Endothelial cell (in vitro differentiated cells): ENCODE results near the gene HMGCS2. TPM values are rescaled to one million over a fixed set of nuclear protein-coding genes. Genes with fewer than 3 reads are reported as not detected.

Source experiments
- DNase-seq: peaks from one replicate; pipeline ENCODE4 v3.0.0; 2021; ENCODE audit warnings: low spot score
- H3K27ac Mint-ChIP-seq: one replicate; pipeline ENCODE4 v1.8.0; 2021; ENCODE audit warnings: mixed read lengths, inconsistent platforms; ENCODE audit not compliant: unreplicated experiment
- H3K27me3 Mint-ChIP-seq: one replicate; pipeline ENCODE4 v1.8.0; 2021; ENCODE audit warnings: mild to moderate bottlenecking, moderate library complexity, mixed read lengths, inconsistent platforms; ENCODE audit not compliant: unreplicated experiment
- H3K36me3 Mint-ChIP-seq: one replicate; pipeline ENCODE4 v1.8.0; 2021; ENCODE audit warnings: mild to moderate bottlenecking, low read depth, mixed read lengths, inconsistent platforms; ENCODE audit not compliant: unreplicated experiment
- H3K4me1 Mint-ChIP-seq: one replicate; pipeline ENCODE4 v1.8.0; 2021; ENCODE audit warnings: mild to moderate bottlenecking, mixed read lengths, inconsistent platforms; ENCODE audit not compliant: unreplicated experiment
- H3K4me3 Mint-ChIP-seq: one replicate; pipeline ENCODE4 v1.8.0; 2021; ENCODE audit warnings: mild to moderate bottlenecking, mixed read lengths, inconsistent platforms; ENCODE audit not compliant: unreplicated experiment
- H3K9me3 Mint-ChIP-seq: one replicate; pipeline ENCODE4 v1.8.0; 2021; ENCODE audit warnings: mixed read lengths, inconsistent platforms; ENCODE audit not compliant: unreplicated experiment
- CTCF ChIP-seq: fragments of 200-600 bp; sonication (generic); IDR thresholded peaks from one replicate; pipeline ENCODE4 v1.5.0; 2021; ENCODE audit warnings: antibody characterized with exemption; ENCODE audit not compliant: unreplicated experiment
- total RNA-seq: library from RNA; stranded (reverse); fragmentation: NEBNext Ultra II Directional; extraction: Animal tissue kit (Norgen Biotek cat#: 25700); gene quantifications from one replicate; pipeline ENCODE4 v1.2.1, GENCODE V29; 2021; ENCODE audit not compliant: unreplicated experiment

HMGCS2 gene
- total RNA-seq, 1 donor from 2014 or later: not detected

DNA sequence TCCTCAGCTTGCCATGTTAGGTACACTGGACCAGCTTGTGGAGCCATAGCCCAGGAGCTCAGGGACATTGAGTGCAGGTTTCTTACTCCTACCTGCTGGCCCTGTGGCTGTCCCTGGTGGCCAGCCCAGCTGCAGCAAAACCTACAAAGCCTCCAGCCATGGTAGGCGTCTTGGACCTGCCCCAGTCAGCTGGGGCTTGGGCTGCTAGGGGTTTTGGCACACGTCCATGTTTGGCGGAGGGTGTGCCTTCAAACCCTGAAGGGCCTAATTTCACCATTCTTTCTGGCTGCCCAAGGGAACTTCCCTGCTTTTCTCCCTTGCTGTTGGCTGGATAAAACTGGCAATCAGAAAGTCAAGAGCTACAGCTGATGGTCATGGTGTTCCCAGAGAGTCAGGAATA lies 25.4 kb downstream of the HMGCS2 start:
- no peak for TF ChIP-seq CTCF
- no peak overlapping the region for H3K27ac Mint-ChIP-seq
- H3K27me3 Mint-ChIP-seq: peaks cover 12% of the 10 kb centered on the region
- no peak overlapping the region for H3K4me3 Mint-ChIP-seq
- no peaks in the 10 kb centered on the region for H3K9me3 Mint-ChIP-seq
- DNase-seq: no peak
- H3K4me1 Mint-ChIP-seq: peaks cover 18% of the 10 kb centered on the region
- H3K36me3 Mint-ChIP-seq: peaks cover 13% of the 10 kb centered on the region

- Mint-ChIP-seq H3K27ac (no peak overlapping the region), H3K36me3 (peaks cover 17% of the 10 kb centered on the region), H3K9me3 (no peaks in the 10 kb centered on the region), H3K4me3 (no peak overlapping the region), H3K4me1 (peaks cover 23% of the 10 kb centered on the region), H3K27me3 (peaks cover 14% of the 10 kb centered on the region)
- no peak for DNase-seq
- no peak for TF ChIP-seq CTCF
Observed at GRCh38 chr1:119742677-119743076, 26.0 kb downstream of the HMGCS2 start.

GRCh38 chr1:119742202-119742601 lies 26.5 kb downstream of the HMGCS2 start:
- DNase-seq: no peak
- Mint-ChIP-seq H3K4me3 (no peak overlapping the region), H3K27me3 (peaks cover 14% of the 10 kb centered on the region), H3K36me3 (peaks cover 18% of the 10 kb centered on the region), H3K27ac (no peak overlapping the region), H3K4me1 (peaks cover 27% of the 10 kb centered on the region), H3K9me3 (no peaks in the 10 kb centered on the region)
- TF ChIP-seq CTCF: no peak

DNA sequence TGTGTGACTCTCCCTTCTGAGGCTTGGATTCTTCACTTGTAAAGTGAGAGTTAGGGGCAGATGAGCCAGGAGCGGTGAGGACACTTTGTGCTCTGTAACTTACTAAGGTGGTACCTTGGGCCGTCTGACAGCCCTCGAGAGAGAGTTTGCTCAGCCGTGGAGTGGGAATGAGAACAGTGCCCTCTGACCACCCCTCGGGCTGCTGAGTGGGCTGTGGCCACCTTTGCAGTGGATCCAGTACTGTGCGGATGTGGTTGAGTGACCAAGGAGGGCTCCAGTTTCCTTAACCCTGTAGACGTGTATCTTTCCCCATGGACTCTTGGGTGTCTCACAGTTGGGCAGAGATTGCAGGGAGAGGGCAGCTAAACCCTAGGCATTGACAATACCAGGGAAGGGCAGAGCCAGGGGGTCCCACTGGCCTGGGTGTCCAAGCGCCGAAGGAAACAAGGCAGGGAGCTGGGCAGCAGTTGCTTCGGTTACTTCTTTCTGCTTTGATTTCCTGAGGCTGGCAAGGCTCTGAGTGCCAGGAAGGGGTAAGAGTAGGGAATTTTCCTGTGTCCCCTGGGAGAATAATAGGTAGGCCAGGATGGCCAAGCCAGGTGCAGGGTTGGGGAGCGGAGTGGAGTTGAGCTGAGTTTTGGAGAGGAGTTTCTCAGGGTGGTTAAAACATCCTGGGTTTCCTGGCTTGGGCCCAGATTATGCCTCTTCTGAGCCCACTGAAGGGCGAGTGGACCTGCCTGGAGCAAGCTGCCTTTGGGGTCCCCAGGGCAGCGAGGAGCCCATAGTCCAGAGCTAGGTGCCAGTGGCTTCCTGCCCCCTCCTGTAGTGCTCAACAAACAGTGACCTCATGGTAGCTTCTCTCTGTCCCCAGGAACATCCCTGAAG lies 27.6 kb downstream of the HMGCS2 start:
- peaks cover 33% of the 10 kb centered on the region for H3K4me1 Mint-ChIP-seq
- no peak overlapping the region for H3K4me3 Mint-ChIP-seq
- H3K9me3 Mint-ChIP-seq: no peaks in the 10 kb centered on the region
- peaks cover 17% of the 10 kb centered on the region for H3K27me3 Mint-ChIP-seq
- no peak overlapping the region for H3K27ac Mint-ChIP-seq
- no peak for DNase-seq
- H3K36me3 Mint-ChIP-seq: peaks cover 22% of the 10 kb centered on the region
- no peak for TF ChIP-seq CTCF

DNA sequence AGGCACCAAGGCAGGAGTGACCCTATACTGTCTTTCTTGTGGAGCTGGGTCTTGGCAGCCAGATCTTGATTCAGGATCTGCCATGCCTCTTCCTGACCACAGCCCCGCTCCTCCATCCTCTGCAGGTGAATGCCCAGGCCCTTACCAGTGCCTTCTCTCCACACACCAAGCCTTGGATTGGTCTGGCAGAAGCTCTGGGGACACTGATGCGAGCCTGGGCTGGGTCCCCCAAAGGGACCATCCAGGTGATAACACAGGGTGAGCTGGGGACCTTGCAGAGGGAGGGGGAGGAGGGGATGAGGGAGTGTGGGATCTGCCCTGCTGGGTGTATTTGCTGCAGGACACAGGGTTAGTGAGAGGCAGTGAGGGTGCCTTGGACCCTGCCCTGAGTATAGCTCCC lies 28.4 kb downstream of the HMGCS2 start:
- TF ChIP-seq CTCF: no peak
- Mint-ChIP-seq H3K27ac (no peak overlapping the region), H3K4me1 (peaks cover 35% of the 10 kb centered on the region), H3K27me3 (peaks cover 17% of the 10 kb centered on the region), H3K36me3 (peaks cover 25% of the 10 kb centered on the region), H3K4me3 (no peak overlapping the region), H3K9me3 (no peaks in the 10 kb centered on the region)
- no peak for DNase-seq
